Endothelial cell of umbilical vein (primary cell): ENCODE data around the gene ARID1B. TPM values are rescaled to one million over a fixed set of nuclear protein-coding genes. Genes with fewer than 3 reads are reported as not detected.

Experiments used
- BruUV-seq: library from RNA; stranded (reverse); fragments of 400-500 nt; replicated peaks from 2 replicates; lab custom pipeline; 2021; lab: Mats Ljungman, UMichigan
- CTCF ChIA-PET: fragments of 300-600, 350-600 bp; sonication (Branson Sonifier 250); formaldehyde crosslinking; loops from one replicate; lab custom pipeline; 2021; ENCODE audit warnings: antibody characterized with exemption, inconsistent platforms; lab: Charles Lee
- POLR2A ChIA-PET: fragments of 300-600, 350-600 bp; sonication (Branson Sonifier 250); formaldehyde crosslinking; loops from one replicate; lab custom pipeline; 2021; ENCODE audit warnings: antibody characterized with exemption, inconsistent platforms; lab: Charles Lee
- DNase-seq: peaks from one replicate; pipeline ENCODE4 v3.0.0-alpha.2; 2011; ENCODE audit warnings: low read depth, low spot score
- FAIRE-seq: peaks from 2 replicates; lab custom pipeline; 2011; peaks lifted over from hg19 to GRCh38; lab: Jason Lieb, UNC
- H2AFZ ChIP-seq: 2 replicates; pipeline ENCODE4 v1.6.0; 2012; ENCODE audit warnings: low read depth, low read length, control low read depth, inconsistent platforms
- H3K27ac ChIP-seq: 2 replicates; pipeline ENCODE4 v1.5.1; 2011; ENCODE audit warnings: low read depth, mild to moderate bottlenecking, control low read depth, low read length, moderate library complexity; ENCODE audit not compliant: insufficient read depth
- H3K27me3 ChIP-seq, 2 experiments: 2 replicates each; pipeline versions ENCODE4 v1.6.0 to v1.6.1; 2011; ENCODE audit warnings: low read length in 2 of 2, mixed read lengths in 1 of 2; ENCODE audit not compliant: control insufficient read depth in 2 of 2, insufficient read depth in 2 of 2
- H3K36me3 ChIP-seq, 2 experiments: 2 replicates in 1 of 2; 3 replicates in 1 of 2; pipeline ENCODE4 v1.5.1; 2011; ENCODE audit warnings: low read length in 2 of 2, mild to moderate bottlenecking in 1 of 2, moderate library complexity in 1 of 2; ENCODE audit not compliant: control insufficient read depth in 2 of 2, insufficient read depth in 2 of 2; ENCODE audit errors: extremely low read depth in 1 of 2
- H3K4me1 ChIP-seq: 3 replicates; pipeline ENCODE4 v1.5.1; 2011; ENCODE audit warnings: mild to moderate bottlenecking, low read length; ENCODE audit not compliant: control insufficient read depth, insufficient read depth; ENCODE audit errors: extremely low read depth
- H3K4me2 ChIP-seq: 2 replicates; pipeline ENCODE4 v1.6.1; 2011; ENCODE audit warnings: low read length, control low read depth, mixed read lengths; ENCODE audit not compliant: insufficient read depth
- H3K4me3 ChIP-seq, 3 experiments: fragments of 200-600 bp in 1 of 3; sonication (generic), shearing (Covaris generic) in 1 of 3; replicated peaks in 1 of 3; 2 replicates each; pipeline ENCODE4 v1.5.1; 2011 to 2016; ENCODE audit warnings: control low read depth in 3 of 3, low read length in 3 of 3, mild to moderate bottlenecking in 2 of 3, inconsistent platforms in 1 of 3, low read depth in 1 of 3, moderate library complexity in 1 of 3; ENCODE audit not compliant: insufficient read depth in 1 of 3
- H3K79me2 ChIP-seq: 2 replicates; pipeline ENCODE4 v1.6.0; 2012; ENCODE audit warnings: low read length, inconsistent platforms; ENCODE audit not compliant: control insufficient read depth, insufficient read depth
- H3K9ac ChIP-seq: replicated peaks from 2 replicates; pipeline ENCODE3; 2011; ENCODE audit warnings: low read length, control low read depth; ENCODE audit not compliant: insufficient read depth; ENCODE audit errors: extremely low read depth
- H3K9me1 ChIP-seq: replicated peaks from 3 replicates; pipeline ENCODE4 v1.6.0; 2011; ENCODE audit warnings: mild to moderate bottlenecking, low read length; ENCODE audit not compliant: control insufficient read depth, insufficient read depth; ENCODE audit errors: extremely low read depth
- H3K9me3 ChIP-seq: replicated peaks from 2 replicates; pipeline ENCODE4 v1.5.1; 2012; ENCODE audit warnings: low read length, inconsistent platforms; ENCODE audit not compliant: control insufficient read depth, insufficient read depth
- H4K20me1 ChIP-seq: replicated peaks from 2 replicates; pipeline ENCODE3; 2011; ENCODE audit warnings: mild to moderate bottlenecking, low read length; ENCODE audit not compliant: control insufficient read depth, insufficient read depth; ENCODE audit errors: extremely low read depth
- EZH2 ChIP-seq: IDR thresholded peaks from 2 replicates; pipeline ENCODE4 v1.6.1; 2012; ENCODE audit warnings: borderline replicate concordance, low read depth, mild to moderate bottlenecking, moderate library complexity, low read length, inconsistent platforms; ENCODE audit not compliant: severe bottlenecking
- FOS ChIP-seq: IDR thresholded peaks from 2 replicates; pipeline ENCODE4 v1.6.1; 2011; ENCODE audit warnings: mild to moderate bottlenecking, low read length, moderate library complexity, borderline replicate concordance; ENCODE audit not compliant: insufficient read depth
- GATA2 ChIP-seq: IDR thresholded peaks from 2 replicates; pipeline ENCODE4 v1.7.0; 2011; ENCODE audit warnings: low read depth, mild to moderate bottlenecking, moderate library complexity, mixed read lengths, low read length; ENCODE audit not compliant: insufficient read length, insufficient read depth
- JUN ChIP-seq: IDR thresholded peaks from 2 replicates; pipeline ENCODE4 v1.6.1; 2011; ENCODE audit warnings: borderline replicate concordance, low read depth; ENCODE audit not compliant: insufficient read length, insufficient read depth
- MAX ChIP-seq: IDR thresholded peaks from 2 replicates; pipeline ENCODE4 v1.6.1; 2011; ENCODE audit not compliant: insufficient read depth, insufficient read length
- MYC ChIP-seq: IDR thresholded peaks from one replicate; pipeline ENCODE4 v1.6.1; 2011; ENCODE audit warnings: mild to moderate bottlenecking, low read depth, low read length
- POLR2A ChIP-seq: IDR thresholded peaks from 2 replicates; pipeline ENCODE4 v1.6.1; 2012; ENCODE audit warnings: low read depth, mild to moderate bottlenecking, control low read depth, low read length
- POLR2AphosphoS5 ChIP-seq: IDR thresholded peaks from 2 replicates; pipeline ENCODE4 v1.6.1; 2012; ENCODE audit warnings: low read depth, mild to moderate bottlenecking, control low read depth, low read length, moderate library complexity; ENCODE audit not compliant: insufficient read depth
- dilution Hi-C: fragments of 300-500 bp; cut with MboI; formaldehyde crosslinking; loops from one replicate; pipeline ENCODE4 v1.15.0; 2019; ENCODE audit warnings: low sequenced_read_pairs; ENCODE audit not compliant: extremely low pct_ligation_motif_present
- intact Hi-C: fragments of 100-400 bp; cut with micrococcal nuclease; formaldehyde crosslinking; loops from one replicate; pipeline ENCODE4 v1.10.0; 2022
- polyA plus RNA-seq, 4 experiments: library from polyadenylated mRNA; depleted of rRNA in 3 of 4; stranded (reverse) in 3 of 4; unstranded in 1 of 4; fragments of >200 nt; gene quantifications; 2 replicates each; pipeline versions ENCODE4 v1.2.1 to v1.2.3, GENCODE V29; 2011 to 2012; ENCODE audit warnings: missing spikeins in 1 of 4
- total RNA-seq: library from RNA; stranded (reverse); gene quantifications from 2 replicates; pipeline ENCODE4 v1.2.3, GENCODE V29; 2021
- TF ChIP-seq, protein P1 (sequence below), 2 donors: IDR thresholded peaks; 1 replicate in 1 of 2; 2 replicates in 1 of 2; pipeline ENCODE4 v1.5.1; 2011; ENCODE audit warnings: low read length in 2 of 2, mild to moderate bottlenecking in 2 of 2, moderate library complexity in 2 of 2, control low read depth in 1 of 2, inconsistent platforms in 1 of 2, low read depth in 1 of 2; ENCODE audit not compliant: insufficient read depth in 1 of 2; ENCODE audit errors: extremely low read depth in 1 of 2

Gene ARID1B
- total and polyA plus RNA-seq, 2 donors (not counting 3 experiments of a cell fraction or from before 2014, with no cell fraction given), result 21.8 to 89.5 TPM

- BruUV-seq, result no TSS peak
- Histone ChIP-seq H3K9ac (no peak overlapping the region), H3K9me3 (no peaks in the 10 kb centered on the region), H3K9me1 (no peaks in the 10 kb centered on the region), H3K79me2 (no peaks in the 10 kb centered on the region), H2AFZ (no peak overlapping the region), H3K4me1 (no peaks in the 10 kb centered on the region), H3K27ac (no peak overlapping the region), H3K36me3 (no peaks in the 10 kb centered on the region), H3K4me2 (no peak overlapping the region), H4K20me1 (no peaks in the 10 kb centered on the region), H3K4me3 (no peak overlapping the region), H3K27me3 (peaks cover 14 to 25% of the 10 kb centered on the region in 2 experiments)
- FAIRE-seq, result no peak
- no peak for DNase-seq
- intact Hi-C loops (no loop called here), dilution Hi-C loops (no loop called here)
- CTCF ChIA-PET, result no interaction called here
- POLR2A ChIA-PET, result no interaction called here
- TF ChIP-seq JUN, result no peak
- TF ChIP-seq, protein P1, sequence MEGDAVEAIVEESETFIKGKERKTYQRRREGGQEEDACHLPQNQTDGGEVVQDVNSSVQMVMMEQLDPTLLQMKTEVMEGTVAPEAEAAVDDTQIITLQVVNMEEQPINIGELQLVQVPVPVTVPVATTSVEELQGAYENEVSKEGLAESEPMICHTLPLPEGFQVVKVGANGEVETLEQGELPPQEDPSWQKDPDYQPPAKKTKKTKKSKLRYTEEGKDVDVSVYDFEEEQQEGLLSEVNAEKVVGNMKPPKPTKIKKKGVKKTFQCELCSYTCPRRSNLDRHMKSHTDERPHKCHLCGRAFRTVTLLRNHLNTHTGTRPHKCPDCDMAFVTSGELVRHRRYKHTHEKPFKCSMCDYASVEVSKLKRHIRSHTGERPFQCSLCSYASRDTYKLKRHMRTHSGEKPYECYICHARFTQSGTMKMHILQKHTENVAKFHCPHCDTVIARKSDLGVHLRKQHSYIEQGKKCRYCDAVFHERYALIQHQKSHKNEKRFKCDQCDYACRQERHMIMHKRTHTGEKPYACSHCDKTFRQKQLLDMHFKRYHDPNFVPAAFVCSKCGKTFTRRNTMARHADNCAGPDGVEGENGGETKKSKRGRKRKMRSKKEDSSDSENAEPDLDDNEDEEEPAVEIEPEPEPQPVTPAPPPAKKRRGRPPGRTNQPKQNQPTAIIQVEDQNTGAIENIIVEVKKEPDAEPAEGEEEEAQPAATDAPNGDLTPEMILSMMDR (IDR thresholded peaks at IDR 0.05; ENCODE audit: extremely low read depth in 1 of 2, insufficient read depth in 1 of 2, low read depth in 1 of 2, low read length in 2 of 2), result no peak
- TF ChIP-seq GATA2, result no peak
- no peak for TF ChIP-seq FOS
- no peak for TF ChIP-seq POLR2AphosphoS5
- TF ChIP-seq MAX, result no peak
- no peak for TF ChIP-seq POLR2A
- no peak for TF ChIP-seq EZH2
- no peak for TF ChIP-seq MYC
These were observed 477.9 kb downstream of the ARID1B start for GRCh38 chr6:157255079-157255478.
